Epithelial cell of esophagus (primary cell): Measurements from ENCODE around the gene UBXN7.
"Not testable (repeated sequence)": the region's sequence is repeated elsewhere in the genome, so short reads cannot be mapped to it uniquely, and the experiment has no call there.

Experiments
- DNase-seq: peaks from one replicate; pipeline ENCODE4 v3.0.0; 2010; ENCODE audit warnings: low read depth
- H3K4me3 ChIP-seq: 2 replicates; pipeline ENCODE4 v1.5.1; 2011; ENCODE audit warnings: mild to moderate bottlenecking, low read length, control low read depth
- TF ChIP-seq, protein P1 (sequence below): IDR thresholded peaks from 2 replicates; pipeline ENCODE4 v1.5.1; 2011; ENCODE audit warnings: low read depth, mild to moderate bottlenecking, low read length, control low read depth, inconsistent platforms; ENCODE audit not compliant: insufficient read depth; ENCODE audit errors: missing control alignments

The UBXN7 gene

DNA sequence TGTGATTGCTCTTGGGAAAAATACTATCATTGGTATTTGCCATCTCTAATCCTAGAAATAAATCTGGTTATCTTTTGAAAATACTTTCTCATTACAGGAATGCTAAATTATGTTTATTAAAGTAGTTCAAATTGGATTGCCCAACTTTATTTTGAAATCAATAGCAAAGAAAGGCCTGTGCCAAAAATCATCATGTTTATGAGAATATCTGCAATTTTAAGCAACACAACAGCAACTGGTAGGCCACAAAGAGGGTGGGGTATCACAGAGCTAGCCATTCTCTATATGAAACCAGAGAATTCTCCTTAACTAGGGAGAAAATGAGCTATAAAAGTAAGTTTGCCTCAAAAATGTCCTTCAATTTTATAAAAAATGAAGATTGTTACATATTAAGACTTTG, 82.2 kb downstream of the UBXN7 start:
- H3K4me3 ChIP-seq, result no peak overlapping the region
- TF ChIP-seq, protein P1, sequence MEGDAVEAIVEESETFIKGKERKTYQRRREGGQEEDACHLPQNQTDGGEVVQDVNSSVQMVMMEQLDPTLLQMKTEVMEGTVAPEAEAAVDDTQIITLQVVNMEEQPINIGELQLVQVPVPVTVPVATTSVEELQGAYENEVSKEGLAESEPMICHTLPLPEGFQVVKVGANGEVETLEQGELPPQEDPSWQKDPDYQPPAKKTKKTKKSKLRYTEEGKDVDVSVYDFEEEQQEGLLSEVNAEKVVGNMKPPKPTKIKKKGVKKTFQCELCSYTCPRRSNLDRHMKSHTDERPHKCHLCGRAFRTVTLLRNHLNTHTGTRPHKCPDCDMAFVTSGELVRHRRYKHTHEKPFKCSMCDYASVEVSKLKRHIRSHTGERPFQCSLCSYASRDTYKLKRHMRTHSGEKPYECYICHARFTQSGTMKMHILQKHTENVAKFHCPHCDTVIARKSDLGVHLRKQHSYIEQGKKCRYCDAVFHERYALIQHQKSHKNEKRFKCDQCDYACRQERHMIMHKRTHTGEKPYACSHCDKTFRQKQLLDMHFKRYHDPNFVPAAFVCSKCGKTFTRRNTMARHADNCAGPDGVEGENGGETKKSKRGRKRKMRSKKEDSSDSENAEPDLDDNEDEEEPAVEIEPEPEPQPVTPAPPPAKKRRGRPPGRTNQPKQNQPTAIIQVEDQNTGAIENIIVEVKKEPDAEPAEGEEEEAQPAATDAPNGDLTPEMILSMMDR, result no peak
- no peak for DNase-seq

GRCh38 chr3:196348698-196349097, 83.5 kb downstream of the UBXN7 start:
- no peak for DNase-seq
- H3K4me3 ChIP-seq, result no peak overlapping the region
- TF ChIP-seq, protein P1, result no peak

DNA sequence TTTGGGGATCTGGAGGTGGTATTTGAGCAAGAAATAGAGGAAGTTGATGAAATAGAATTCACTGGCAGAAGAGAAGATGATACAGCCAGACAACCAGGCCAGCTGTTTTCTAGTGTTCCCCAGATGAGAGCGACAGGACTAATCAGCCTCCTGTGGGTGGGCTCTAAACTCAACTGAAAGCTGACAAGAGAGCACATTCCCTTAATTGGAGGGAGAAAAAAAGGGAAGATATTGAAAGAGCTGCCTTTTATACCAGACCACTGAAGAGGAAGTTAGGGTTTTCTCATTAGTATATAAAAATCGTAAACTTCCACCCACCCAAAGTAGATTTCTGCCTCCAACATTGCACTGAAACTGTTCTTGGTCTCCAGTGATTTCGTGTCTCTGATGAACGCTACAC, 87.6 kb downstream of the UBXN7 start:
- TF ChIP-seq, protein P1, result no peak
- DNase-seq, result no peak
- H3K4me3 ChIP-seq, result no peak overlapping the region

- not testable (repeated sequence) for DNase-seq, H3K4me3 ChIP-seq
Measured at GRCh38 chr3:196343917-196344316, 88.3 kb downstream of the UBXN7 start.

GRCh38 chr3:196341137-196341536, 91.1 kb downstream of the UBXN7 start:
- H3K4me3 ChIP-seq, result no peak overlapping the region
- DNase-seq, result peak; percentile 73
- TF ChIP-seq, protein P1, result no peak

- TF ChIP-seq, protein P1, result no peak
Measured at GRCh38 chr3:196340466-196340865, 91.8 kb downstream of the UBXN7 start.

DNA sequence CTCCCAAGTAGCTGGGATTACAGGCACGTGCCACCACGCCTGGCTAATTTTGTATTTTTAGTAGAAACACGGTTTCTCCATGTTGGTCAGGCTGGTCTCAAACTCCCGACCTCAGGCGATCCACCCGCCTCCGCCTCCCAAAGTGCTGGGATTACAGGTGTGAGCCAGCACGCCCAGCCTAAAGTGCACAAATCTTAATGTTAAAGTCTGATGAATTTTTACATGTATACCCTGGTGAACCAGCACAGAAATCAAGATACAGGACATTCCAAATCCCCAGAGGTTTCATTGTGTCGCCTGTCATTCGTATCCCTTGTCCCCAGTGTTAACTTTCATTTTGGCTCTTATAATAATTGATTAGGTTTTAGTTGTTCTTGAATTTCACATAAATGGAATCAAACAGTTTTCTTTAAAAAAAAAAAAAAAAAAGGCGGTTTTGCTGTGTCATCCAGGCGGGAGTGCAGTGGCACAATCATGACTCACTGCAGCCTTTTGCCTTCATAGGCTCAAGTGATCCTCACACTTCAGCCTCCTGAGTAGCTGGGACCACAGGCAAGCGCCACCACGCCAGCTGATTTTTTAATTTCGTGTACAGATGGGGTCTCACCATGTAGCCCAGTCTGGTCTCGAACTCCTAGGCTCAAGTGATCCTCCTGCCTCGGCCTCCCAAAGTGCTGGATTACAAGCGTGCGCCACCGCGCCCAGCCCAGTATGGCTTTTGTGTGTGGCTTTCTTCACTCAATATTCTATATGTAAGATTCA, 92.6 kb downstream of the UBXN7 start:
- TF ChIP-seq, protein P1, result no peak
- peak; percentile 80 for DNase-seq
- H3K4me3 ChIP-seq, result no peak overlapping the region

More at GRCh38 chr3:196340466-196340865, 91.8 kb downstream of the UBXN7 start:
- no peak overlapping the region for H3K4me3 ChIP-seq
- DNase-seq, result no peak
